Liver (tissue), 9 donors: ENCODE measurements around the gene ASB13. TPM values are rescaled to one million over a fixed set of nuclear protein-coding genes. Genes with fewer than 3 reads are reported as not detected.
A peak's percentile ranks its signal among the peaks of the same experiment; 100 is the strongest.

Experiments
- DNase-seq: peaks from one replicate; pipeline ENCODE4 v3.0.0-alpha.2; 2017; ENCODE audit warnings: low spot score
- H3K27ac ChIP-seq, 2 donors: one replicate each; pipeline ENCODE4 v1.7.0; 2013; ENCODE audit warnings: inconsistent platforms in 2 of 2, low read length in 2 of 2, control low read depth in 1 of 2, low read depth in 1 of 2, mild to moderate bottlenecking in 1 of 2
- H3K27me3 ChIP-seq, 4 donors: one replicate each; pipeline versions ENCODE4 v1.6.1 to v1.7.0; 2013; ENCODE audit warnings: low read length in 3 of 4, inconsistent platforms in 1 of 4, mild to moderate bottlenecking in 1 of 4, moderate library complexity in 1 of 4; ENCODE audit not compliant: control insufficient read depth in 4 of 4, insufficient read depth in 4 of 4
- H3K36me3 ChIP-seq, 4 donors: one replicate each; pipeline versions ENCODE4 v1.6.1 to v1.7.0; 2013; ENCODE audit warnings: low read length in 3 of 4, mild to moderate bottlenecking in 3 of 4, low read depth in 1 of 4, moderate library complexity in 1 of 4; ENCODE audit not compliant: control insufficient read depth in 4 of 4, insufficient read depth in 3 of 4
- H3K4me1 ChIP-seq, 4 donors: one replicate each; pipeline versions ENCODE4 v1.6.1 to v1.7.0; 2013; ENCODE audit warnings: low read length in 3 of 4, mild to moderate bottlenecking in 3 of 4, moderate library complexity in 1 of 4; ENCODE audit not compliant: control insufficient read depth in 4 of 4, insufficient read depth in 4 of 4
- H3K4me3 ChIP-seq, 3 donors: one replicate each; pipeline versions ENCODE4 v1.6.1 to v1.7.0; 2013; ENCODE audit warnings: low read length in 3 of 3, control low read depth in 1 of 3, low read depth in 1 of 3, mild to moderate bottlenecking in 1 of 3
- H3K9ac ChIP-seq, 2 donors: one replicate each; pipeline ENCODE4 v1.7.0; 2013; ENCODE audit warnings: low read length in 2 of 2, mild to moderate bottlenecking in 2 of 2, moderate library complexity in 2 of 2, control low read depth in 1 of 2, low read depth in 1 of 2
- H3K9me3 ChIP-seq, 4 donors: one replicate each; pipeline versions ENCODE4 v1.6.1 to v1.7.0; 2013; ENCODE audit warnings: low read length in 3 of 4; ENCODE audit not compliant: control insufficient read depth in 4 of 4
- EGR1 ChIP-seq, 2 donors: IDR thresholded peaks; 2 replicates each; pipeline ENCODE4 v1.6.1; 2016 to 2018; ENCODE audit warnings: antibody characterized with exemption in 2 of 2, low read depth in 2 of 2
- FOXA1 ChIP-seq: IDR thresholded peaks from 2 replicates; pipeline ENCODE4 v1.6.1; 2016; ENCODE audit warnings: antibody characterized with exemption
- FOXA2 ChIP-seq: IDR thresholded peaks from 2 replicates; pipeline ENCODE4 v1.6.1; 2016; ENCODE audit warnings: antibody characterized with exemption
- GABPA ChIP-seq, 2 donors: IDR thresholded peaks in 1 of 2; conservative IDR thresholded peaks in 1 of 2; 2 replicates each; pipeline ENCODE4 v1.6.1; 2016; ENCODE audit warnings: antibody characterized with exemption in 2 of 2, mild to moderate bottlenecking in 1 of 2, moderate library complexity in 1 of 2
- HNF4A ChIP-seq, 2 donors: conservative IDR thresholded peaks; 2 replicates each; pipeline ENCODE4 v1.6.1; 2016; ENCODE audit warnings: antibody characterized with exemption in 2 of 2, mild to moderate bottlenecking in 2 of 2
- HNF4G ChIP-seq: IDR thresholded peaks from 2 replicates; pipeline ENCODE4 v1.6.1; 2016; ENCODE audit warnings: antibody characterized with exemption
- JUND ChIP-seq, 2 donors: IDR thresholded peaks; 2 replicates each; pipeline ENCODE4 v1.6.1; 2016; ENCODE audit warnings: antibody characterized with exemption in 2 of 2
- NR2F2 ChIP-seq: IDR thresholded peaks from 2 replicates; pipeline ENCODE4 v1.6.1; 2016; ENCODE audit warnings: antibody characterized with exemption
- RAD21 ChIP-seq, 2 donors: IDR thresholded peaks; 2 replicates each; pipeline ENCODE4 v1.6.1; 2016; ENCODE audit warnings: antibody characterized with exemption in 2 of 2, mild to moderate bottlenecking in 2 of 2
- RXRA ChIP-seq, 2 donors: IDR thresholded peaks; 2 replicates each; pipeline ENCODE4 v1.6.1; 2017 to 2018; ENCODE audit warnings: antibody characterized with exemption in 2 of 2, mild to moderate bottlenecking in 1 of 2
- SP1 ChIP-seq: IDR thresholded peaks from 2 replicates; pipeline ENCODE4 v1.6.1; 2018; ENCODE audit warnings: antibody characterized with exemption, mild to moderate bottlenecking
- TAF1 ChIP-seq: conservative IDR thresholded peaks from 2 replicates; pipeline ENCODE4 v1.6.1; 2016; ENCODE audit warnings: antibody characterized with exemption, mild to moderate bottlenecking
- YY1 ChIP-seq: IDR thresholded peaks from 2 replicates; pipeline ENCODE4 v1.6.1; 2016; ENCODE audit warnings: antibody characterized with exemption, mild to moderate bottlenecking
- WGBS: extraction: QIAGEN DNeasy Blood & Tissue Kit; methylation state at CpG from one replicate; pipeline ENCODE4 v1.1.7; 2013; 5-methylcytosine and 5-hydroxymethylcytosine counted together
- polyA plus RNA-seq, 2 donors: library from polyadenylated mRNA; stranded (reverse) in 1 of 2; unstranded in 1 of 2; fragments of 200-250 nt in 1 of 2; fragments of >200 nt in 1 of 2; fragmentation: Nextera tagmentation in 1 of 2; extraction: Ambion mirVana in 1 of 2; gene quantifications; one replicate each; pipeline versions ENCODE4 v1.2.1 to v1.2.3, GENCODE V29; 2013 to 2015
- total RNA-seq, 2 donors: library from RNA; depleted of rRNA; stranded (reverse); fragments of >200 nt; gene quantifications; one replicate each; pipeline ENCODE4 v1.2.3, GENCODE V29; 2014
- TF ChIP-seq, protein P1 (sequence below): IDR thresholded peaks from 2 replicates; pipeline ENCODE4 v1.6.1; 2016; ENCODE audit warnings: antibody characterized with exemption
- TF ChIP-seq, protein P2 (sequence below): fragments of 150-350 bp; IDR thresholded peaks from 2 replicates; pipeline ENCODE4 v1.5.1; 2017; ENCODE audit warnings: improper control_type of control experiment, low read depth, low read length; ENCODE audit not compliant: missing input control
- TF ChIP-seq, protein P3 (sequence below): IDR thresholded peaks from 2 replicates; pipeline ENCODE4 v1.6.1; 2016; ENCODE audit warnings: antibody characterized with exemption, mild to moderate bottlenecking
- TF ChIP-seq, protein P4 (sequence below): IDR thresholded peaks from 2 replicates; pipeline ENCODE4 v1.6.1; 2016; ENCODE audit warnings: antibody characterized with exemption
- TF ChIP-seq, protein P5 (sequence below): IDR thresholded peaks from 2 replicates; pipeline ENCODE4 v1.6.1; 2016; ENCODE audit warnings: antibody characterized with exemption
- donor health status: healthy.
- donor health status: healthy.
- donor health status: healthy.
- donor health status: healthy.
- donor health status: healthy.

Gene ASB13
- total and polyA plus RNA-seq, 4 donors = 8.5 to 48.3 (median 42.5) TPM

DNA sequence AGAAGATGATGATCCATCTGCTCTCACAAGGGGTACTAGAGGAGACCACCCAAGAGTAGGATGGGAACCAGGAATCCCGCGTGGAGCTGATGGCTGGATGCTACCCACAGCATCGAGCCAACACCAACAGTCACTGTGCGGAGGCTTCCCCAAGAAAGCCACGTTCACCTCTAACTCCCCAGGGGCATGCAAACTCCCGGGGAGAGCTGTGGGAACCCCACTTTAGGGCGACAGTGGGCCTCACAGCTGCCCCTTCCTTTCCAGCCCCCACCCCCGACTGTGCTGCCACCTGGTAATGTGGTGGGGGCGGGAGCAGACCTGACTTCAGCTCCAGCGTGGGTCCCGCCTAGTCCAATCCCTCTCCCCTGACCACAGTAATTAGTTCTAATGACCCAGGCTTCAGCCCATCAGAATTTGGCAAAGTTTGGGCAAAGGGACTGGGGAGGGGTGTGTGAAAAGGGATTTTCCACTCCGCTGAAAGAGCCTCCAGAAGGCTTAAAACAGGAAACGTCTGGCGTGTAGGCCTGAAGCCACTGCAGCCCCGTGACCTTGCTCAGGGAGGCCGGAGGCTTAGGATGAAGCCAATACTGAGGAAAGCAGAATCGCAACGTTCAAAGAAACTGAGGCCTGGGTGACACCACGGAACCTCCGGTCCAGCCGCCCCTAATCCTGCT is 20.3 kb downstream of the ASB13 start (continued):
- TF ChIP-seq, protein P1, sequence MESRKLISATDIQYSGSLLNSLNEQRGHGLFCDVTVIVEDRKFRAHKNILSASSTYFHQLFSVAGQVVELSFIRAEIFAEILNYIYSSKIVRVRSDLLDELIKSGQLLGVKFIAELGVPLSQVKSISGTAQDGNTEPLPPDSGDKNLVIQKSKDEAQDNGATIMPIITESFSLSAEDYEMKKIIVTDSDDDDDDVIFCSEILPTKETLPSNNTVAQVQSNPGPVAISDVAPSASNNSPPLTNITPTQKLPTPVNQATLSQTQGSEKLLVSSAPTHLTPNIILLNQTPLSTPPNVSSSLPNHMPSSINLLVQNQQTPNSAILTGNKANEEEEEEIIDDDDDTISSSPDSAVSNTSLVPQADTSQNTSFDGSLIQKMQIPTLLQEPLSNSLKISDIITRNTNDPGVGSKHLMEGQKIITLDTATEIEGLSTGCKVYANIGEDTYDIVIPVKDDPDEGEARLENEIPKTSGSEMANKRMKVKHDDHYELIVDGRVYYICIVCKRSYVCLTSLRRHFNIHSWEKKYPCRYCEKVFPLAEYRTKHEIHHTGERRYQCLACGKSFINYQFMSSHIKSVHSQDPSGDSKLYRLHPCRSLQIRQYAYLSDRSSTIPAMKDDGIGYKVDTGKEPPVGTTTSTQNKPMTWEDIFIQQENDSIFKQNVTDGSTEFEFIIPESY = no peak

DNA sequence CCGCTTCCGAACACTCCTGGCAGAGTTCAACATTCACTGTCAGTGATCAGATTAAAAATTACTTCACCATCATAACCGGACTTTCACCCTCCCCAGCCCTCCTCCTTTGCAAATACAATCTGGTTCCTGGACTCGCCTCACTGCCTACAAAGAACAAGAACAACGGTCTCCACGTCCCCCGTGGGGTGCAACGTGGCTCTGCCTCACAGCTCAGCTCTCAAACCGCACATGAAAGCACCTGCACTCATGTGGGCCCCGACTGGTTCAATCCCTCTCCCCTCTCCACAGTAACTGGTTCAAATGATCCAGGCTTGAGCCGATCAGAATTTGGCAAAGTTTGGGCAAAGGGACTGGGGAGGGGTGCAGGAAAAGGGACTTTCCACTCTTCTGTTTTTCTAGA is 21.0 kb downstream of the ASB13 start:
- Histone ChIP-seq H3K27me3 (no peaks in the 10 kb centered on the region), H3K27ac (peak overlapping the region; percentile 63 to 76), H3K4me1 (peaks cover 2 to 22% (median 20%) of the 10 kb centered on the region in 4 donors), H3K36me3 (peaks cover 9 to 27% (median 19%) of the 10 kb centered on the region in 4 donors), H3K4me3 (no peak overlapping the region), H3K9ac (peak overlapping the region in 1 of 2 donors; percentile 36), H3K9me3 (no peaks in the 10 kb centered on the region)
- TF ChIP-seq TAF1 (no peak), HNF4G (peak; percentile 89), JUND (IDR thresholded peaks at IDR 0.05) (peak in 1 of 2 donors; percentile 23), RAD21 (IDR thresholded peaks at IDR 0.05) (peak in 1 of 2 donors; percentile 37), FOXA1 (no peak), EGR1 (IDR thresholded peaks at IDR 0.05; ENCODE audit: low read depth in 2 of 2) (no peak), RXRA (IDR thresholded peaks at IDR 0.05) (peak; percentile 61 to 67), GABPA (IDR thresholded peaks at IDR 0.05 in 1 of 2, conservative IDR thresholded peaks at IDR 0.05 in 1 of 2) (no peak), SP1 (peak; percentile 98), YY1 (no peak), FOXA2 (no peak), HNF4A (conservative IDR thresholded peaks at IDR 0.05) (peak; percentile 78 to 88), NR2F2 (no peak)
- TF ChIP-seq, protein P2, sequence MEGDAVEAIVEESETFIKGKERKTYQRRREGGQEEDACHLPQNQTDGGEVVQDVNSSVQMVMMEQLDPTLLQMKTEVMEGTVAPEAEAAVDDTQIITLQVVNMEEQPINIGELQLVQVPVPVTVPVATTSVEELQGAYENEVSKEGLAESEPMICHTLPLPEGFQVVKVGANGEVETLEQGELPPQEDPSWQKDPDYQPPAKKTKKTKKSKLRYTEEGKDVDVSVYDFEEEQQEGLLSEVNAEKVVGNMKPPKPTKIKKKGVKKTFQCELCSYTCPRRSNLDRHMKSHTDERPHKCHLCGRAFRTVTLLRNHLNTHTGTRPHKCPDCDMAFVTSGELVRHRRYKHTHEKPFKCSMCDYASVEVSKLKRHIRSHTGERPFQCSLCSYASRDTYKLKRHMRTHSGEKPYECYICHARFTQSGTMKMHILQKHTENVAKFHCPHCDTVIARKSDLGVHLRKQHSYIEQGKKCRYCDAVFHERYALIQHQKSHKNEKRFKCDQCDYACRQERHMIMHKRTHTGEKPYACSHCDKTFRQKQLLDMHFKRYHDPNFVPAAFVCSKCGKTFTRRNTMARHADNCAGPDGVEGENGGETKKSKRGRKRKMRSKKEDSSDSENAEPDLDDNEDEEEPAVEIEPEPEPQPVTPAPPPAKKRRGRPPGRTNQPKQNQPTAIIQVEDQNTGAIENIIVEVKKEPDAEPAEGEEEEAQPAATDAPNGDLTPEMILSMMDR = no peak
- TF ChIP-seq, protein P3, sequence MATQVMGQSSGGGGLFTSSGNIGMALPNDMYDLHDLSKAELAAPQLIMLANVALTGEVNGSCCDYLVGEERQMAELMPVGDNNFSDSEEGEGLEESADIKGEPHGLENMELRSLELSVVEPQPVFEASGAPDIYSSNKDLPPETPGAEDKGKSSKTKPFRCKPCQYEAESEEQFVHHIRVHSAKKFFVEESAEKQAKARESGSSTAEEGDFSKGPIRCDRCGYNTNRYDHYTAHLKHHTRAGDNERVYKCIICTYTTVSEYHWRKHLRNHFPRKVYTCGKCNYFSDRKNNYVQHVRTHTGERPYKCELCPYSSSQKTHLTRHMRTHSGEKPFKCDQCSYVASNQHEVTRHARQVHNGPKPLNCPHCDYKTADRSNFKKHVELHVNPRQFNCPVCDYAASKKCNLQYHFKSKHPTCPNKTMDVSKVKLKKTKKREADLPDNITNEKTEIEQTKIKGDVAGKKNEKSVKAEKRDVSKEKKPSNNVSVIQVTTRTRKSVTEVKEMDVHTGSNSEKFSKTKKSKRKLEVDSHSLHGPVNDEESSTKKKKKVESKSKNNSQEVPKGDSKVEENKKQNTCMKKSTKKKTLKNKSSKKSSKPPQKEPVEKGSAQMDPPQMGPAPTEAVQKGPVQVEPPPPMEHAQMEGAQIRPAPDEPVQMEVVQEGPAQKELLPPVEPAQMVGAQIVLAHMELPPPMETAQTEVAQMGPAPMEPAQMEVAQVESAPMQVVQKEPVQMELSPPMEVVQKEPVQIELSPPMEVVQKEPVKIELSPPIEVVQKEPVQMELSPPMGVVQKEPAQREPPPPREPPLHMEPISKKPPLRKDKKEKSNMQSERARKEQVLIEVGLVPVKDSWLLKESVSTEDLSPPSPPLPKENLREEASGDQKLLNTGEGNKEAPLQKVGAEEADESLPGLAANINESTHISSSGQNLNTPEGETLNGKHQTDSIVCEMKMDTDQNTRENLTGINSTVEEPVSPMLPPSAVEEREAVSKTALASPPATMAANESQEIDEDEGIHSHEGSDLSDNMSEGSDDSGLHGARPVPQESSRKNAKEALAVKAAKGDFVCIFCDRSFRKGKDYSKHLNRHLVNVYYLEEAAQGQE = peak; percentile 33
- TF ChIP-seq, protein P4, sequence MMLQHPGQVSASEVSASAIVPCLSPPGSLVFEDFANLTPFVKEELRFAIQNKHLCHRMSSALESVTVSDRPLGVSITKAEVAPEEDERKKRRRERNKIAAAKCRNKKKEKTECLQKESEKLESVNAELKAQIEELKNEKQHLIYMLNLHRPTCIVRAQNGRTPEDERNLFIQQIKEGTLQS = no peak
- TF ChIP-seq, protein P1 = no peak
- TF ChIP-seq, protein P5, sequence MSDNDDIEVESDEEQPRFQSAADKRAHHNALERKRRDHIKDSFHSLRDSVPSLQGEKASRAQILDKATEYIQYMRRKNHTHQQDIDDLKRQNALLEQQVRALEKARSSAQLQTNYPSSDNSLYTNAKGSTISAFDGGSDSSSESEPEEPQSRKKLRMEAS = peak; percentile 68
- 21% methylated on average over 11 of the region's 11 CpGs for WGBS
- no peak for DNase-seq
